Measurements from ENCODE around the gene CCN2. TPM values are rescaled to one million over a fixed set of nuclear protein-coding genes. Genes with fewer than 3 reads are reported as not detected.

CCN2 gene
- total RNA-seq, 2 donors from 2014 or later: 28.6 to 29.4 TPM

- no peak for TF ChIP-seq CTCF (conservative IDR thresholded peaks at IDR 0.05)
- no peaks in the 10 kb centered on the region for H3K9me3 ChIP-seq (ENCODE audit: control insufficient read depth, low read length)
- H3K4me1 Mint-ChIP-seq: peaks cover 52% of the 10 kb centered on the region
- H3K4me3 Mint-ChIP-seq: peak overlapping the region; percentile 75
- peak overlapping the region; percentile 85 for H3K27ac ChIP-seq (ENCODE audit: low read depth, low read length)
- H3K9me3 Mint-ChIP-seq: no peaks in the 10 kb centered on the region
- no peaks in the 10 kb centered on the region for H3K27me3 ChIP-seq (ENCODE audit: control insufficient read depth, insufficient read depth, low read length, poor library complexity, severe bottlenecking)
- H3K36me3 Mint-ChIP-seq (ENCODE audit: low read depth): peaks cover 20% of the 10 kb centered on the region
- 17% methylated on average over 8 of the region's 8 CpGs; no CpG with 5 or more reads in 1 of the 2 experiments for WGBS, 2 experiments (ENCODE audit: insufficient coverage in 1 of 2, insufficient read length in 1 of 2)
- no peaks in the 10 kb centered on the region for H3K27me3 Mint-ChIP-seq (ENCODE audit: insufficient read depth)
- peaks cover 10% of the 10 kb centered on the region for H3K4me1 ChIP-seq (ENCODE audit: control insufficient read depth, insufficient read depth, low read length)
- peaks cover 23% of the 10 kb centered on the region for H3K36me3 ChIP-seq (ENCODE audit: control insufficient read depth, insufficient read depth, low read length)
- DNase-seq: no peak
- H3K4me3 ChIP-seq (ENCODE audit: low read length): peak overlapping the region; percentile 66
- H3K9ac ChIP-seq (ENCODE audit: extremely low read depth, low read length, poor library complexity, severe bottlenecking): peak overlapping the region; percentile 58
- peak overlapping the region; percentile 93 for H3K27ac Mint-ChIP-seq
These were observed 531 bp upstream of the CCN2 start for GRCh38 chr6:131951576-131952230.

- H3K4me3 Mint-ChIP-seq: peak overlapping the region; percentile 75
- peaks cover 48% of the 10 kb centered on the region for H3K4me1 Mint-ChIP-seq
- H3K4me3 ChIP-seq (ENCODE audit: low read length): peak overlapping the region; percentile 81
- H3K36me3 Mint-ChIP-seq (ENCODE audit: low read depth): peaks cover 20% of the 10 kb centered on the region
- peak overlapping the region; percentile 83 for H3K27ac Mint-ChIP-seq
- H3K27me3 Mint-ChIP-seq (ENCODE audit: insufficient read depth): no peaks in the 10 kb centered on the region
- H3K36me3 ChIP-seq (ENCODE audit: control insufficient read depth, insufficient read depth, low read length): peaks cover 23% of the 10 kb centered on the region
- H3K27me3 ChIP-seq (ENCODE audit: control insufficient read depth, insufficient read depth, low read length, poor library complexity, severe bottlenecking): no peaks in the 10 kb centered on the region
- peak; percentile 92 for DNase-seq
- H3K9ac ChIP-seq (ENCODE audit: extremely low read depth, low read length, poor library complexity, severe bottlenecking): peak overlapping the region; percentile 77
- no peaks in the 10 kb centered on the region for H3K9me3 ChIP-seq (ENCODE audit: control insufficient read depth, low read length)
- peak; percentile 76 for TF ChIP-seq CTCF (conservative IDR thresholded peaks at IDR 0.05)
- 11 to 12% methylated on average over 25 to 42 of the region's 42 CpGs for WGBS, 2 experiments (ENCODE audit: insufficient coverage in 1 of 2, insufficient read length in 1 of 2)
- H3K4me1 ChIP-seq (ENCODE audit: control insufficient read depth, insufficient read depth, low read length): peaks cover 10% of the 10 kb centered on the region
- H3K9me3 Mint-ChIP-seq: no peaks in the 10 kb centered on the region
- peak overlapping the region; percentile 94 for H3K27ac ChIP-seq (ENCODE audit: low read depth, low read length)
These were observed 1.0 kb downstream of the CCN2 start for GRCh38 chr6:131949909-131950766.

GRCh38 chr6:131949620-131949908, 1.6 kb downstream of the CCN2 start:
- Histone ChIP-seq H3K4me3 (ENCODE audit: low read length) (peak overlapping the region; percentile 81), H3K9ac (ENCODE audit: extremely low read depth, low read length, poor library complexity, severe bottlenecking) (peak overlapping the region; percentile 77), H3K36me3 (ENCODE audit: control insufficient read depth, insufficient read depth, low read length) (peaks cover 23% of the 10 kb centered on the region), H3K4me1 (ENCODE audit: control insufficient read depth, insufficient read depth, low read length) (peaks cover 10% of the 10 kb centered on the region), H3K27me3 (ENCODE audit: control insufficient read depth, insufficient read depth, low read length, poor library complexity, severe bottlenecking) (no peaks in the 10 kb centered on the region), H3K9me3 (ENCODE audit: control insufficient read depth, low read length) (no peaks in the 10 kb centered on the region), H3K27ac (ENCODE audit: low read depth, low read length) (peak overlapping the region; percentile 9)
- H3K9me3 Mint-ChIP-seq: no peaks in the 10 kb centered on the region
- H3K36me3 Mint-ChIP-seq (ENCODE audit: low read depth): peaks cover 20% of the 10 kb centered on the region
- H3K4me1 Mint-ChIP-seq: peaks cover 42% of the 10 kb centered on the region
- H3K4me3 Mint-ChIP-seq: peak overlapping the region; percentile 75
- no peaks in the 10 kb centered on the region for H3K27me3 Mint-ChIP-seq (ENCODE audit: insufficient read depth)
- WGBS, 2 experiments (ENCODE audit: insufficient coverage in 1 of 2, insufficient read length in 1 of 2): 60 to 73% methylated on average over 3 of the region's 3 CpGs
- H3K27ac Mint-ChIP-seq: no peak overlapping the region
- TF ChIP-seq CTCF (conservative IDR thresholded peaks at IDR 0.05): no peak
- no peak for DNase-seq

All from endodermal cell (in vitro differentiated cells).